ENCODE measurements around the gene TAS2R30. TPM values are rescaled to one million over a fixed set of nuclear protein-coding genes. Genes with fewer than 3 reads are reported as not detected.

The TAS2R30 gene
- total RNA-seq (1 to 10 TPM; 2.9 to 3.8 TPM), polyA plus RNA-seq (not detected)

GRCh38 chr12:11134305-11134704, at the start of gene TAS2R30:
TAS2R30 (minus strand) TSS chr12:11134644; CDS start chr12:11134244, 400 bp downstream.
- peaks cover 19 to 31% (median 25%) of the 10 kb centered on the region in 4 donors for H3K4me1 Mint-ChIP-seq
- peaks cover 0 to 2% (median 0%) of the 10 kb centered on the region in 8 donors for H3K9me3 Mint-ChIP-seq
- intact Hi-C loops (cut with micrococcal nuclease) = no loop called here
- no peak within 1 kb of the TSS for H3K27ac ChIP-seq (ENCODE audit: low read depth, low read length)
- no peaks in the 10 kb centered on the region for H3K36me3 ChIP-seq (ENCODE audit: insufficient read depth, low read length)
- POLR2A ChIA-PET (ENCODE audit: partially characterized antibody) = no interaction called here
- CTCF ChIA-PET (ENCODE audit: partially characterized antibody) = no interaction called here
- H3K27me3 Mint-ChIP-seq = no peaks in the 10 kb centered on the region
- no peaks in the 10 kb centered on the region for H3K9me3 ChIP-seq (ENCODE audit: control insufficient read depth in 1 of 2, low read length in 2 of 2)
- peaks cover 4 to 36% of the 10 kb centered on the region in 2 donors for H3K36me3 Mint-ChIP-seq
- DNase-seq = no peak
- H3K4me3 Mint-ChIP-seq = no peak within 1 kb of the TSS
- no peaks in the 10 kb centered on the region for H3K27me3 ChIP-seq (ENCODE audit: insufficient read depth, low read length)
- no peak within 1 kb of the TSS for H3K4me3 ChIP-seq (ENCODE audit: low read length in 2 of 2)
- H3K27ac Mint-ChIP-seq = peak within 1 kb of the TSS in 3 of 7 donors; percentile 4 to 72 (median 55)
- H3K4me1 ChIP-seq (ENCODE audit: insufficient read depth, low read length) = no peaks in the 10 kb centered on the region

GRCh38 chr12:11183011-11183410, 48.6 kb upstream of the TAS2R30 start:
- Histone ChIP-seq H3K27ac (ENCODE audit: low read depth, low read length) (no peak overlapping the region), H3K27me3 (ENCODE audit: insufficient read depth, low read length) (no peaks in the 10 kb centered on the region), H3K4me3 (ENCODE audit: low read length in 2 of 2) (no peak overlapping the region), H3K36me3 (ENCODE audit: insufficient read depth, low read length) (no peaks in the 10 kb centered on the region), H3K9me3 (ENCODE audit: control insufficient read depth in 1 of 2, low read length in 2 of 2) (no peaks in the 10 kb centered on the region), H3K4me1 (ENCODE audit: insufficient read depth, low read length) (no peaks in the 10 kb centered on the region)
- H3K27ac Mint-ChIP-seq = no peak overlapping the region
- DNase-seq = no peak
- CTCF ChIA-PET (ENCODE audit: partially characterized antibody) = no interaction called here
- H3K4me1 Mint-ChIP-seq = no peaks in the 10 kb centered on the region
- intact Hi-C loops (cut with micrococcal nuclease) = no loop called here
- no peak overlapping the region for H3K4me3 Mint-ChIP-seq
- no peaks in the 10 kb centered on the region for H3K27me3 Mint-ChIP-seq
- POLR2A ChIA-PET (ENCODE audit: partially characterized antibody) = interaction anchor here (1.9 kb wide), 1 partner anchor 12 kb away, joined by 5 read pairs; the partner anchor contains the start of gene SMIM10L1
- peaks cover 0 to 5% of the 10 kb centered on the region in 2 donors for H3K36me3 Mint-ChIP-seq
- no peaks in the 10 kb centered on the region for H3K9me3 Mint-ChIP-seq

- no peaks in the 10 kb centered on the region for H3K4me1 ChIP-seq (ENCODE audit: insufficient read depth, low read length)
- H3K27ac Mint-ChIP-seq = no peak overlapping the region
- intact Hi-C loops (cut with micrococcal nuclease) = no loop called here
- no peaks in the 10 kb centered on the region for H3K9me3 Mint-ChIP-seq
- no peak overlapping the region for H3K27ac ChIP-seq (ENCODE audit: low read depth, low read length)
- H3K9me3 ChIP-seq (ENCODE audit: control insufficient read depth in 1 of 2, low read length in 2 of 2) = no peaks in the 10 kb centered on the region
- no peaks in the 10 kb centered on the region for H3K36me3 ChIP-seq (ENCODE audit: insufficient read depth, low read length)
- DNase-seq = no peak
- H3K27me3 ChIP-seq (ENCODE audit: insufficient read depth, low read length) = no peaks in the 10 kb centered on the region
- no peaks in the 10 kb centered on the region for H3K27me3 Mint-ChIP-seq
- ChIA-PET CTCF (ENCODE audit: partially characterized antibody) (no interaction called here), POLR2A (ENCODE audit: partially characterized antibody) (interaction anchor here (1.9 kb wide), 1 partner anchor 11 kb away, joined by 5 read pairs; the partner anchor contains the start of gene SMIM10L1)
- peaks cover 0 to 2% (median 0%) of the 10 kb centered on the region in 4 donors for H3K4me1 Mint-ChIP-seq
- no peak overlapping the region for H3K4me3 ChIP-seq (ENCODE audit: low read length in 2 of 2)
- H3K36me3 Mint-ChIP-seq = peaks cover under 1 to 5% of the 10 kb centered on the region in 2 donors
- H3K4me3 Mint-ChIP-seq = no peak overlapping the region
These were observed 48.1 kb upstream of the TAS2R30 start for GRCh38 chr12:11182529-11182928.

GRCh38 chr12:11178250-11178649, 43.8 kb upstream of the TAS2R30 start:
- ChIA-PET POLR2A (ENCODE audit: partially characterized antibody) (no interaction called here), CTCF (ENCODE audit: partially characterized antibody) (no interaction called here)
- no peak overlapping the region for H3K27ac ChIP-seq (ENCODE audit: low read depth, low read length)
- no peak overlapping the region for H3K4me3 Mint-ChIP-seq
- intact Hi-C loops (cut with micrococcal nuclease) = no loop called here
- no peaks in the 10 kb centered on the region for H3K9me3 Mint-ChIP-seq
- H3K27ac Mint-ChIP-seq = no peak overlapping the region
- no peaks in the 10 kb centered on the region for H3K9me3 ChIP-seq (ENCODE audit: control insufficient read depth in 1 of 2, low read length in 2 of 2)
- no peak overlapping the region for H3K4me3 ChIP-seq (ENCODE audit: low read length in 2 of 2)
- peaks cover 5 to 19% of the 10 kb centered on the region in 2 donors for H3K36me3 Mint-ChIP-seq
- peaks cover 3% of the 10 kb centered on the region for H3K4me1 ChIP-seq (ENCODE audit: insufficient read depth, low read length)
- H3K36me3 ChIP-seq (ENCODE audit: insufficient read depth, low read length) = no peaks in the 10 kb centered on the region
- DNase-seq = no peak
- peaks cover 2 to 17% (median 8%) of the 10 kb centered on the region in 4 donors for H3K4me1 Mint-ChIP-seq
- no peaks in the 10 kb centered on the region for H3K27me3 Mint-ChIP-seq
- no peaks in the 10 kb centered on the region for H3K27me3 ChIP-seq (ENCODE audit: insufficient read depth, low read length)

GRCh38 chr12:11174022-11174421, 39.6 kb upstream of the TAS2R30 start:
- H3K36me3 Mint-ChIP-seq = peaks cover 28 to 32% of the 10 kb centered on the region in 2 donors

GRCh38 chr12:11171969-11172675, 37.7 kb upstream of the TAS2R30 start:
- Mint-ChIP-seq H3K4me3 (peak overlapping the region; percentile 98 to 100 (median 99)), H3K4me1 (peaks cover 40 to 76% (median 51%) of the 10 kb centered on the region in 4 donors), H3K36me3 (peaks cover 35 to 37% of the 10 kb centered on the region in 2 donors), H3K27me3 (no peaks in the 10 kb centered on the region), H3K27ac (peak overlapping the region; percentile 97 to 99 (median 99)), H3K9me3 (no peaks in the 10 kb centered on the region)
- peak overlapping the region; percentile 70 to 95 for H3K4me3 ChIP-seq (ENCODE audit: low read length in 2 of 2)
- H3K36me3 ChIP-seq (ENCODE audit: insufficient read depth, low read length) = no peaks in the 10 kb centered on the region
- DNase-seq = peak in 2 of 5 donors; percentile 2 to 4
- POLR2A ChIA-PET (ENCODE audit: partially characterized antibody) = interaction anchor here (0.6 to 2.0 kb wide), 10 partner anchors 9 to 1185 kb away, joined by 3 to 16 read pairs (median 6); partner anchors contain the start of genes BORCS5 and GABARAPL1
- H3K27me3 ChIP-seq (ENCODE audit: insufficient read depth, low read length) = no peaks in the 10 kb centered on the region
- intact Hi-C loops (cut with micrococcal nuclease) = loop anchor here (1.0 to 5.0 kb wide), 3 partner anchors 314 to 560 kb away; partner anchors contain the start of gene MAGOHB
- CTCF ChIA-PET (ENCODE audit: partially characterized antibody) = interaction anchor here (0.9 to 2.5 kb wide), 5 partner anchors 9 to 401 kb away, joined by 3 to 11 read pairs (median 5); no protein-coding TSS in a partner anchor
- no peaks in the 10 kb centered on the region for H3K9me3 ChIP-seq (ENCODE audit: control insufficient read depth in 1 of 2, low read length in 2 of 2)
- peaks cover 43% of the 10 kb centered on the region for H3K4me1 ChIP-seq (ENCODE audit: insufficient read depth, low read length)
- peak overlapping the region; percentile 54 for H3K27ac ChIP-seq (ENCODE audit: low read depth, low read length)

More at GRCh38 chr12:11174022-11174421, 39.6 kb upstream of the TAS2R30 start:
- Histone ChIP-seq H3K4me3 (ENCODE audit: low read length in 2 of 2) (no peak overlapping the region), H3K9me3 (ENCODE audit: control insufficient read depth in 1 of 2, low read length in 2 of 2) (no peaks in the 10 kb centered on the region), H3K36me3 (ENCODE audit: insufficient read depth, low read length) (no peaks in the 10 kb centered on the region), H3K4me1 (ENCODE audit: insufficient read depth, low read length) (peaks cover 36% of the 10 kb centered on the region), H3K27me3 (ENCODE audit: insufficient read depth, low read length) (no peaks in the 10 kb centered on the region), H3K27ac (ENCODE audit: low read depth, low read length) (no peak overlapping the region)
- POLR2A ChIA-PET (ENCODE audit: partially characterized antibody) = no interaction called here
- CTCF ChIA-PET (ENCODE audit: partially characterized antibody) = no interaction called here
- Mint-ChIP-seq H3K27me3 (no peaks in the 10 kb centered on the region), H3K27ac (no peak overlapping the region), H3K4me3 (no peak overlapping the region), H3K4me1 (peaks cover 31 to 59% (median 39%) of the 10 kb centered on the region in 4 donors), H3K9me3 (no peaks in the 10 kb centered on the region)
- intact Hi-C loops (cut with micrococcal nuclease) = loop anchor here (5.0 kb wide), 2 partner anchors 373 to 562 kb away; partner anchors contain the start of gene MAGOHB
- DNase-seq = no peak
